GM19395 (cell line): ENCODE data around the gene CELSR2.
"Not testable (repeated sequence)": the region's sequence is repeated elsewhere in the genome, so short reads cannot be mapped to it uniquely, and the experiment has no call there.

ENCODE experiments used
- ATAC-seq: cut with Tn5 transposase; IDR thresholded peaks from one replicate; pipeline ENCODE4 v1.9.1; 2021; ENCODE audit warnings: mild to moderate bottlenecking, moderate library complexity; ENCODE audit not compliant: unreplicated experiment

The CELSR2 gene

GRCh38 chr1:109274533-109275476, 25.5 kb downstream of the CELSR2 start:
- ATAC-seq, result no peak

- no peak for ATAC-seq
Measured at GRCh38 chr1:109275706-109276345, 26.5 kb downstream of the CELSR2 start.

DNA sequence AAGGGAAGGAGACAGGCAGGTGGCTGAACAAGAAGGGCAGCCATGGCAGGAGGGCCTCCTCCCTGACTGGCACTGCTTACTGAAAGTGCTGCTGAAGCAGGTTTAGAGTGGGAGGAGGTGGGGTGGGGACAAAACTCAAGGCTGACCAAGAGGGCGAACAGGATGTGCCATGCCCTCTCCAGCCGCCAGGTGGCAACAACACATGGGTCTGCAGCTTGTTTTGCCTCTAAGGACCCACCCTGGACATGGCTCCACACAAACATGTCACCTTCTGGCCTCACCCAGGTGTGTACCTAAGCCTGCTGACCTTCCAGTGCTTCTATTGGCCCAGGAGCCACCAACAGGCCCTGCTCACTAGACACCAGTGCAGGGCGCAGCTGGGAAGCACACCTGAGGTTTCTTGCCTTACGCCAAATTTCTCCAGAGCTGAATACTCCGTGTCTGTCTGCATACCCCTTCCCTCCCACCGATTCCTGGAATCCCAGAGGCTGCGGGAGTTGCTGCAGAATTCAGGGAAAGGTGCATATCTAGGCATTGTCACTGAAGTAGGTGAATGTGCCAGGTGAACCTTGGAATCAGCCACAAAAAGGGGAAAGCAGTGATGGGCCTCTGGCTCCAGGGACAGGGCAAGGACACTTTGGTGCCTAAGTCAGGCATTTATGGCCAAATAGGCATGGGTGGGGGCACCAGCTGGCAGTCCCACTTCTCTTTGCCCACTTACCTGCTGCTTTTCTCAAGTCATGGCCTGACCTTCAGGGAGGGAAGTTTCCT, 28.3 kb downstream of the CELSR2 start:
- ATAC-seq, result peak; percentile 93

DNA sequence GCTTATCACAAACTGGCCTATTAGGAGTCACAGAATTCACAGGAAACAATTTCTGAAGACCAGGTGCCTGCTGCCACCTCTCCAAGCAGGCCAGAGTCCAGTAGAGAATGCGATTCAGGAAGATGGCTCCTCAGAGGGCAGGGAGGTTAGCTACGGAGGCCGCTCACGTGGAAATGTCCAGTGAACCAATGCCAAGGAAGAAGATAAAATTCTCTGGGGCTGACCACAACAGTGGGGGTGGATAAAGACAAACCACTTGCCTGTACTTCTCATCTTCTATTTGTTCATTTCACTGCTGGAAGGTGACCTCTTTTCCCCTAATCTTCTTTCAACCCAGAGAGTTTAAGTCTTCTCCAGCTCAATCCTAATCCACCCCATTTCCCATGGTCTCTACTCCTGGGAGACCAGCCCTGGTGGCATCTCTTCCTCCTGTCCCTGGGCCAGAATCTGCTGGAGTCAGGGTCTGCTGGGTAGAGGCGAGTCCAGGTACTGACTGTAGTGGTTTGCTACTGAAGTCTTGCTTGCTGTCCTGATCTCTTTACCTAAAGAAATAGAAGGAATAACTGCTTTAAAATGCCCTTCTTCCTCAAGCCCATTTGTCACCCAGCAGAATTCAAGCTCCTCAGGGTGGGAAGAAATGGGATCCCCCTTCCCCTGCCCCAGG, 30.4 kb downstream of the CELSR2 start:
- ATAC-seq, result no peak

GRCh38 chr1:109280862-109281261, 31.5 kb downstream of the CELSR2 start:
- no peak for ATAC-seq

- ATAC-seq, result no peak
Measured at GRCh38 chr1:109281680-109282496, 32.5 kb downstream of the CELSR2 start.

GRCh38 chr1:109282497-109282951, 33.2 kb downstream of the CELSR2 start:
- no peak for ATAC-seq

DNA sequence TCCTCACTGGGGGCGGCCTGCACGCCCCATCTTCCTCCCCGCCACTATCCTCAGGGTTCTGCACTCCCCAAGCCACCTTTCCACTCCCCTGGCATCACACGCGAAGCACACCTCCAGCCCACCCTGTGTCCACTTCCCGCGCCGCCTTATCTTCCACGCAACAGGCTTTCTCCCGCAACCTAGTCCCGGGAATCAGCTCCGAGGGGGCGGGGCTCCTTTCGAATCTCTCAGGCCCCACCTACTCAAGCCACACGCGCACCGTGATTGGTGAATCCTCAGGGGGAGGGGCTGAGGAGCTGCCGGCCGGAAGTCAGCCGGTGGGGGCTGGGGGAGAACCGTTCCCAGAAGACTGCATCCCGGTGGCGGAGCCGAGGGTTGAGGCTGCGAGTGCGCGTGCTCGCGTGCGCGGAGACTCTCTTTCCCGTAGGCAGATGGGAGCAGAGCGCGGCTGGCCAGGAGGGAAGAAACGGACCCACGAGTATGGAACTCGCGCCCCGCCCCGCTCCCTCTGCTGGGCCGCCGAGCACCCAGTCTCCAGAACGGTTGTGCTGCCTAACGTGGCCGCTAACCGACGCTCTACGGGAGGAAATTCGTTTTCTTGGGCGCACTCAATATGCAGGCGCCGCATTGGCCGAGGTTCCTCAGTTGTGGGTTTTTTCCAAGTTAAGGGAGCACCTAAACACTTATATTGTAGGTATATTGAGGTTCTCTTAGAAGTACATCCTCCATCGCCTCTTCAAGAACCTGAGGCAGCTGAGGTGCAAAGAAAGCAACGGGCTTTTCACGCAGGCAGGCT, 33.8 kb downstream of the CELSR2 start, which contains the start of gene PSRC1:
Gene PSRC1, minus strand, starts transcription at position 194 of the 796 bp plus-strand sequence.
- peak; percentile 95 for ATAC-seq

DNA sequence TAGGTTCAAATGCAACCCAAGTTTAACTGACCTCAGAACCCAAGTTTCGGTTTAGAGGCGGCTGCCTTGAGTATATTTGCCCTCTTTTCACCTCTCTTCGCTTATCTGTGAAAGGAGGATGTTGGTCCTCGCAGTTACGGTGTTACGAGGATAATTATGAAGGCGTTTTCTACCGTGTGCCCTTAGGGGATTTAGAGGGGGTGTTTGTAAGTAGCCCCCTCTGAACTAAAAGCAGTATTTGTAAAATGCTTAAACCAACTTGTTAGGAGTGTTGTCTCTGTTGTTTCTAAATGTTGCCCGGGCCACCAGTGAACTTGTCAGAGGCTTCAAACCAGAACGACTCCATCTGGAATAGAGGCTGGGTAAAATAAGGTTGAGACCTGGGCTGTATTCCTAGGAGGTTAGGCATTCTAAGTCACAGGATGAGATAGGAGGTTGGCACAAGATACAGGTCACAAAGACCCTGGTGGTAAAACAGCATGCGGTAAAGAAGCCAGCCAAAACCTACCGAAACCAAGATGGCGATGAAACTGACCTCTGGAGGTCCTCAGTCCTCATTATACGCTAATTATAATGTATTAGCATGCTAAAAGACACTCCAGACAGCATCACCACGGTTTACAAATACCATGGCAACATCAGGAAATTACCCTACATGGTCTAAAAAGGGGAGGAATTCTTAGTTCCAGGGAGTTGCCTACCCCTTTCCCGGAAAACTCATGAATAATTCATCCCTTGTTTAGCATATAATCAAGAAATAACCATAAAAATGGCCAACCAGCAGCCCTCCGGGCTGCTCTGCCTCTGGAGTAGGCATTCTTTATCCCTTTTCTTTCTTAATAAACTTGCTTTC, 34.6 kb downstream of the CELSR2 start:
- peak; percentile 54 for ATAC-seq

DNA sequence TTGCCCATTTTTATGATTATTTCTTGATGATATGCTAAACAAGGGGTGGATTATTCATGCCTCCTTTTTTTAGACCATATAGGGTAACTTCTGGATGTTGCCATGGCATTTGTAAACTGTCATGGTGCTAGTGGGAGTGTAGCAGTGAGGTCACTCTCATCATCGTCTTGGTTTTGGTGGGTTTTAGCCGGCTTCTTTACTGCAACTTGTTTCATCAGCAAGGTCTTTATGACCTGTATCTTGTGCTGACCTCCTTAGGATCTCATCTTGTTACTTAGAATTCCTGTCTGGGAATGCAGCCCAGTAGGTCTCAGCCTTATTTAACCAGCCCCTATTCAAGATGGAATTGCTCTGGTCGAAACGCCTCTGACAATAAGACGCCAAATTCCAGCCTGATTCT, 37.4 kb downstream of the CELSR2 start:
- not testable (repeated sequence) for ATAC-seq

DNA sequence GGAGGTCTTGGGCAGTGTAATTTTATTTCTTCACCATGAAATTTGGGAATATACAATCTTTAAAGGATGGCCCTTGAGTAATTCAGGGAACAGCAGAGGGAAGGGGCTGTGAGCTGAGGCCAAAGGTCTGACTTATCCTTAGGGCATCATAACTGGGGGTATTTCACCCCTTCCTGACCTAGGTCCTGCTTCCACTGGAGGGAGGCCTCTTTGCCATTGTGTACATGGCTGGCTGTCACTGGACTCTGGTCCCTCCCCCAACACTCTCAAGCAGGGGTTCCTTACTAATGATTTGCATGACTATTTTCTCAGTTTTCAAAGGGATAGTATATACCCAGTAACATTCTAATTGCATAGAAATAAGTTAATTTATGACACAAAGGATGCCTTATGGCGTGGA, 40.8 kb downstream of the CELSR2 start:
- no peak for ATAC-seq

- ATAC-seq, result no peak
Measured at GRCh38 chr1:109290998-109291397, 41.7 kb downstream of the CELSR2 start.

- ATAC-seq, result no peak
Measured at GRCh38 chr1:109292364-109292763, 43.0 kb downstream of the CELSR2 start.

- no peak for ATAC-seq
Measured at GRCh38 chr1:109293026-109293425, 43.7 kb downstream of the CELSR2 start.

- ATAC-seq, result no peak
Measured at GRCh38 chr1:109294481-109294880, 45.1 kb downstream of the CELSR2 start.

DNA sequence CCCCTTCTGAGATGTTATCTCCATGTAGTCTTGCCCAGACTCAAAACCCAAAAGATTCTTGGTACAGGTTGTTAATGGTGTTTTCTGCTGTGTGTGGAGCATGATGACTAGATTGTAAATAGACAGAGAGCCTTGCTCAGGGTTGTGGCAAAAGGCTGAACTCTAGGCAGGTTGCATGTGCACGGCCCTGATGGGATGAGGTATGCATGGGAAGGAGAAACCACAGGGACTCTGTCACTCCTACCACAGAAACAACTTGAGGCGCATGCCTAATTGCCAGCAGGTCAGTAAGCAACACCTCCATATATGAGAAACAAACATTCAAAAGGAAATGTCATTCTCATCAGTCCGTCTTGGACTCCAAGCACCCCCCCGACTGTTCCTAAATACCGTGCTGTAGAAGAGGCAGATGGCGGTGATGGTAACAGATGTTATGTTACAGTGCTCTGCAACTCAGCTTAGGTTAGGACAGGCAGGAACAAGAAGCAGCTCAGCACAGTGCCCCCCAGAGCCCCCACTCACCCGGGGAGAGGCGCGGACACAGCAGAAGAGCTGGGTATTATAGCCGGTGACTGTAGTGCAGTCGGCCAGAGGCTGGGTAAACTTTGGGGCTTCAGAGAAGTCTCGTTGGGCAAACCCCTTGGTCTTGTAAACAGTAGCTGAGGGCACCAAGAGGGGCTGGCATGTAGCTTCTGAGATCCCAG, 46.5 kb downstream of the CELSR2 start:
- ATAC-seq, result no peak

DNA sequence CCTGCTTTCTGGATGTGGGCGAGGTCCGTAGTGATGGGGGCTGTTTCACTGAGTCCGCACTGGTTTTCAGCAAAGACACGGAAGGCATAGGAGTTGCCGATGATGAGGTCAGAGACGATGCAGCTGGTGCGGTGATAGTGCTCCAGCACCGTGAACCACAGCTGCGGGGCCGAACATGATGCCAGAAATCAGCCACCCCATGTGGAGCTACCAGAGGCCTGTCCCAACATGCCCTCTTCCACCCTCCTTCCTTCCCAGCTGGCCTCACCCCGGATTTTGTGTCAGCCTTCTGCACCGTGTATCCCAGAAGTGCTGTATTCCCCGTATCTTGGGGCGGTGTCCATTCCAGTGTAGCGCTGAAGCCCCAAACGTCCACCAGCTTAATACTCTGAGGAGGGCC, 47.4 kb downstream of the CELSR2 start:
- no peak for ATAC-seq
